Muscle of leg (tissue), 11 donors: Measurements from ENCODE around the gene DGKZ. TPM values are rescaled to one million over a fixed set of nuclear protein-coding genes. Genes with fewer than 3 reads are reported as not detected.

Experiments used
- DNase-seq: peaks from one replicate; pipeline ENCODE4 v3.0.0; 2013
- H3K27ac ChIP-seq: one replicate; pipeline ENCODE4 v1.5.1; 2013; ENCODE audit warnings: mild to moderate bottlenecking, low read length, control low read depth
- H3K27me3 ChIP-seq: one replicate; pipeline ENCODE4 v1.6.1; 2013; ENCODE audit warnings: low read length; ENCODE audit not compliant: control insufficient read depth, insufficient read depth
- H3K36me3 ChIP-seq: one replicate; pipeline ENCODE4 v1.6.1; 2013; ENCODE audit warnings: low read length; ENCODE audit not compliant: control insufficient read depth, insufficient read depth
- H3K4me1 ChIP-seq: one replicate; pipeline ENCODE4 v1.6.1; 2013; ENCODE audit warnings: low read length; ENCODE audit not compliant: control insufficient read depth, insufficient read depth
- H3K4me3 ChIP-seq: one replicate; pipeline ENCODE4 v1.5.1; 2013; ENCODE audit warnings: low read length, control low read depth
- H3K9me3 ChIP-seq: replicated peaks from 2 replicates; pipeline ENCODE4 v1.6.1; 2013; ENCODE audit warnings: low read depth, low read length; ENCODE audit not compliant: control insufficient read depth
- WGBS: methylation state at CpG from one replicate; pipeline ENCODE4 v1.1.5; 2013; ENCODE audit warnings: missing lambda C conversion rate; ENCODE audit not compliant: insufficient coverage; 5-methylcytosine and 5-hydroxymethylcytosine counted together
- polyA plus RNA-seq, 8 donors: library from polyadenylated mRNA; unstranded; fragments of 120-200 nt; gene quantifications; one replicate each; pipeline versions ENCODE4 v1.2.1 to v1.2.3, GENCODE V29; 2013; ENCODE audit warnings: inconsistent platforms in 1 of 8, low replicate concordance in 1 of 8; ENCODE audit not compliant: insufficient read length in 8 of 8, insufficient read depth in 1 of 8
- total RNA-seq: library from RNA; stranded (reverse); fragments of 120-200 nt; gene quantifications from one replicate; pipeline ENCODE4 v1.2.4, GENCODE V29; 2013

Gene DGKZ
- total and polyA plus RNA-seq, 9 donors: 42.5 to 86.8 (median 72.6) TPM

GRCh38 chr11:46353698-46354097 is 6.4 kb downstream of the DGKZ start:
- Histone ChIP-seq H3K4me3 (no peak overlapping the region), H3K9me3 (no peaks in the 10 kb centered on the region), H3K27me3 (no peaks in the 10 kb centered on the region), H3K36me3 (peaks cover 34% of the 10 kb centered on the region), H3K27ac (no peak overlapping the region), H3K4me1 (peaks cover 39% of the 10 kb centered on the region)
- DNase-seq: no peak
- WGBS: 13% methylated on average over 3 of the region's 9 CpGs

GRCh38 chr11:46356924-46357482 is 9.7 kb downstream of the DGKZ start:
- 82% methylated on average over 3 of the region's 7 CpGs for WGBS
- no peak overlapping the region for H3K27ac ChIP-seq
- H3K4me1 ChIP-seq: peaks cover 40% of the 10 kb centered on the region
- H3K27me3 ChIP-seq: no peaks in the 10 kb centered on the region
- peaks cover 23% of the 10 kb centered on the region for H3K36me3 ChIP-seq
- no peaks in the 10 kb centered on the region for H3K9me3 ChIP-seq
- no peak for DNase-seq
- H3K4me3 ChIP-seq: no peak overlapping the region

DNA sequence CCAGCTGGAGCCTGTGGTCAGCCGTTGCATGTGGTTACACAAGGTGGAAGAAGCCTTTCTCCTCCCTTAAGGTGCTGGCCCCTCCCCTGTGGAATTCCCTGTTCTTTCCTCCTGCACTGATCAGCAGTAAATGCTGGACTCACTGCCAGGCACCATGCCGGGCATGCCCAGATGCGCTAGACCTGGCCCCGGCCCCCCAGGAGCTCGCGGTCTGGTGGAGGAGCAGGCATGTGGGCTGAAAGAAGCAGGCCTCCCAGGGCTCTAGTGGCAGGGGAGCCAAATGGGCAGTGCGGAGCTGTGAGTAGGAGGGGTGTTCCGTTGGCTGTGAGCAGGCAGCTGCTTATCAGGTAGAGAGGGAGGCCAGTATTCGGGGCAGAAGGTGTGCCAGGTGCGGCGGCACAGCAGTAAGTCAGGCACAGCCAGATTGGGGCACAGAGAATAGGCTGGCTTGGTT is 10.2 kb downstream of the DGKZ start:
- no peaks in the 10 kb centered on the region for H3K27me3 ChIP-seq
- H3K4me3 ChIP-seq: no peak overlapping the region
- no peaks in the 10 kb centered on the region for H3K9me3 ChIP-seq
- H3K27ac ChIP-seq: no peak overlapping the region
- 81% methylated on average over 10 of the region's 11 CpGs for WGBS
- peaks cover 20% of the 10 kb centered on the region for H3K36me3 ChIP-seq
- H3K4me1 ChIP-seq: peaks cover 40% of the 10 kb centered on the region
- no peak for DNase-seq

DNA sequence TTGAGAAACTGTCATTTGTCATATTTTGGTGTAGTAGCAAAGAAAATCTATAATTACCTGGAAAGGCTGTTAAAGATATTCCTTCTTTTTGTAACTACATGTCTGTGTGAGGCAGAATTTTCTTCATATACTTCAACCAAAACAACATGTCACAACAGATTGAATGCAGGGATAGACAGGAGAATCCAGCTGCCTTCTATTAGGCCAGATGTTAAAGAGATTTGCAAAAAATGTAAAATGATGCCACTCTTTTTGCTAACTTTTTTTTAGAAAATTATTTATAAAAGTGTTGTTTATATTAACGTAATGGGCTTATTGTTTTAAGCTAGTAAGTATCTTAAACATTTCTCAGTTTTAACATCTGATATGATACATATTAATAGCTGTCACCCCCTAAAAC is 12.7 kb downstream of the DGKZ start:
- no peaks in the 10 kb centered on the region for H3K9me3 ChIP-seq
- no peak overlapping the region for H3K4me3 ChIP-seq
- H3K27ac ChIP-seq: no peak overlapping the region
- H3K4me1 ChIP-seq: peaks cover 51% of the 10 kb centered on the region
- no peaks in the 10 kb centered on the region for H3K27me3 ChIP-seq
- H3K36me3 ChIP-seq: peaks cover 15% of the 10 kb centered on the region
- DNase-seq: no peak
- no CpG with 5 or more reads among the region's 1 CpG for WGBS

- Histone ChIP-seq H3K4me1 (peaks cover 57% of the 10 kb centered on the region), H3K4me3 (peak overlapping the region; percentile 59), H3K27me3 (no peaks in the 10 kb centered on the region), H3K27ac (peak overlapping the region; percentile 98), H3K36me3 (peaks cover 17% of the 10 kb centered on the region), H3K9me3 (no peaks in the 10 kb centered on the region)
- DNase-seq: no peak
- WGBS: 86% methylated on average over 1 of the region's 7 CpGs
Observed at GRCh38 chr11:46360878-46361277, 13.6 kb downstream of the DGKZ start.

GRCh38 chr11:46361283-46362155 is 14.3 kb downstream of the DGKZ start:
- Histone ChIP-seq H3K27me3 (no peaks in the 10 kb centered on the region), H3K27ac (peak overlapping the region; percentile 98), H3K4me3 (peak overlapping the region; percentile 59), H3K9me3 (no peaks in the 10 kb centered on the region), H3K36me3 (peaks cover 11% of the 10 kb centered on the region), H3K4me1 (peaks cover 58% of the 10 kb centered on the region)
- WGBS: 2% methylated on average over 21 of the region's 26 CpGs
- DNase-seq: peak; percentile 91

DNA sequence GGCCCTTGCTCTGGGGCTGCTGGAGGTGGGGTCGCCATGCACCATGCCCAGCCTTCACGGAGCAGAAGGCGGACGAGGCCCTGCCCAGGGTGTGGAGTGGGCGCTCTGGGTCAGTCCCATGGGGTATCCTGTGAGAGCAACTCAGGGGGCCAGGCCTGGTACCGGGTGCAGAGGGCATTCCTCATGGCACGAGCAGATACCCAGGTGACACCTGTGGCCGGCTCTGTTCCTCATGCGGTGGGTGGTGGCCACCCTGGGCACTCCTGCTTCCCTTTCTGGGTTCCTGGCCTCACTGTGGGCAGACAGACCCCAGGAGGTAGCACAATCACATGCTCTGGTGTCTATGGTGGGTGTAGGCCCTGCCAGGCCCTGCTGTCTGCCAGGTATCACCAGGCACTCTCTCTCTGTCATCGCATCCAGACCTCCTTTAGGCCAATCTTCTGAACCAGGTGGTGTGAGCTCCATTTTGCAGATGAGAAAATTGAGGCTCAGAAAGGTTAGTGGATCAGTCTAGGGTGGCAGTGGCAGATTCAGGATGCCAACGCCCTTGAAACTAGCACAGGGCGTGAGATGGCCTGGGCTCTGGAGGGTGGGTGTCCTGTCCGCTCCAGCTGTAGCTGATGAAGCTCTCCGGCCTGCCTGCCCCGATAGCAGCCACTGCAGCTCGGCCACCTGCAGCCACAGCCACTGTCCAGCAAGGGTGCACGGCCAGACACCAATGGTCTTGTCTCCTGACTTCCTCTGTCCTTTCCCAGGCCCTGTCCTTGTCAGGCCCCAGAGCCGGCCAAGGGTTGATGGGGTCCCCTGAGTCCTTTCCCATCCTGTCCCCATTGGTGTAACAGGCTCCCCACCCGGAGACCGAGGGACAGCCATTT is 15.1 kb downstream of the DGKZ start:
- Histone ChIP-seq H3K27ac (peak overlapping the region; percentile 98), H3K4me1 (peaks cover 67% of the 10 kb centered on the region), H3K36me3 (peaks cover 9% of the 10 kb centered on the region), H3K4me3 (peak overlapping the region; percentile 59), H3K27me3 (no peaks in the 10 kb centered on the region), H3K9me3 (no peaks in the 10 kb centered on the region)
- DNase-seq: no peak
- WGBS: 64% methylated on average over 18 of the region's 20 CpGs

- 50% methylated on average over 8 of the region's 9 CpGs for WGBS
Observed at GRCh38 chr11:46363031-46363407, 15.8 kb downstream of the DGKZ start.

GRCh38 chr11:46363455-46364005 is 16.3 kb downstream of the DGKZ start:
- Histone ChIP-seq H3K4me3 (peak overlapping the region; percentile 18), H3K27ac (peak overlapping the region; percentile 98), H3K4me1 (peaks cover 76% of the 10 kb centered on the region), H3K9me3 (no peaks in the 10 kb centered on the region), H3K27me3 (no peaks in the 10 kb centered on the region), H3K36me3 (peaks cover 15% of the 10 kb centered on the region)
- DNase-seq: peak; percentile 87
- 69% methylated on average over 21 of the region's 21 CpGs for WGBS

More at GRCh38 chr11:46363031-46363407, 15.8 kb downstream of the DGKZ start:
- H3K27me3 ChIP-seq: no peaks in the 10 kb centered on the region
- peak; percentile 82 for DNase-seq
- peak overlapping the region; percentile 98 for H3K27ac ChIP-seq
- peaks cover 10% of the 10 kb centered on the region for H3K36me3 ChIP-seq
- peaks cover 72% of the 10 kb centered on the region for H3K4me1 ChIP-seq
- no peaks in the 10 kb centered on the region for H3K9me3 ChIP-seq
- peak overlapping the region; percentile 18 for H3K4me3 ChIP-seq
